LNCaP clone FGC (cell line): ENCODE measurements around the gene GP9.

ENCODE experiments used
- DNase-seq: peaks from one replicate; pipeline ENCODE4 v3.0.0-alpha.2; 2011; ENCODE audit warnings: low read depth
- H3K4me3 ChIP-seq: 2 replicates; pipeline ENCODE4 v1.5.1; 2011; ENCODE audit warnings: mild to moderate bottlenecking, low read depth, low read length, control low read depth
- CTCF ChIP-seq: IDR thresholded peaks from 2 replicates; pipeline ENCODE4 v1.5.1; 2012; ENCODE audit warnings: mild to moderate bottlenecking; ENCODE audit not compliant: control insufficient read depth, insufficient read depth; ENCODE audit errors: extremely low read depth

GP9 gene

GRCh38 chr3:129027544-129027880 is 33.1 kb upstream of the GP9 start:
- peak overlapping the region; percentile 30; the same call in 1 of the 2 replicates for H3K4me3 ChIP-seq
- TF ChIP-seq CTCF, result no peak
- DNase-seq, result no peak

GRCh38 chr3:129028866-129029265 is 31.7 kb upstream of the GP9 start:
- H3K4me3 ChIP-seq, result no peak overlapping the region
- DNase-seq, result no peak
- no peak for TF ChIP-seq CTCF

- no peak for TF ChIP-seq CTCF
- no peak for DNase-seq
- no peak overlapping the region for H3K4me3 ChIP-seq
Measured at GRCh38 chr3:129030611-129031010, 30.0 kb upstream of the GP9 start.

- H3K4me3 ChIP-seq, result no peak overlapping the region
- no peak for TF ChIP-seq CTCF
- DNase-seq, result no peak
Measured at GRCh38 chr3:129031476-129032215, 28.9 kb upstream of the GP9 start.

- no peak for DNase-seq
- no peak for TF ChIP-seq CTCF
Measured at GRCh38 chr3:129032716-129033115, 27.9 kb upstream of the GP9 start.

GRCh38 chr3:129033151-129033550 is 27.4 kb upstream of the GP9 start:
- no peak for DNase-seq
- H3K4me3 ChIP-seq, result no peak overlapping the region
- TF ChIP-seq CTCF, result no peak

More at GRCh38 chr3:129032716-129033115, 27.9 kb upstream of the GP9 start:
- no peak overlapping the region for H3K4me3 ChIP-seq
